HG03095 (cell line): ENCODE data around the gene MYBPHL.

Experiments
- ATAC-seq: cut with Tn5 transposase; IDR thresholded peaks from one replicate; pipeline ENCODE4 v1.9.1; 2021; ENCODE audit warnings: moderate library complexity; ENCODE audit not compliant: unreplicated experiment

The MYBPHL gene

GRCh38 chr1:109281680-109282496 is 24.9 kb downstream of the MYBPHL start:
- ATAC-seq = no peak

- ATAC-seq = no peak
Measured at GRCh38 chr1:109280862-109281261, 25.9 kb downstream of the MYBPHL start.

- ATAC-seq = no peak
Measured at GRCh38 chr1:109279615-109280278, 27.1 kb downstream of the MYBPHL start.

- ATAC-seq = peak; percentile 81
Measured at GRCh38 chr1:109277434-109278204, 29.2 kb downstream of the MYBPHL start.

- ATAC-seq = no peak
Measured at GRCh38 chr1:109275706-109276345, 31.0 kb downstream of the MYBPHL start.

- no peak for ATAC-seq
Measured at GRCh38 chr1:109274533-109275476, 32.0 kb downstream of the MYBPHL start.

GRCh38 chr1:109273570-109274288 is 33.1 kb downstream of the MYBPHL start:
- ATAC-seq = no peak

- ATAC-seq = no peak
Measured at GRCh38 chr1:109272831-109273547, 33.8 kb downstream of the MYBPHL start.

GRCh38 chr1:109272021-109272799 is 34.6 kb downstream of the MYBPHL start:
- ATAC-seq = no peak

- ATAC-seq = no peak
Measured at GRCh38 chr1:109271458-109271857, 35.4 kb downstream of the MYBPHL start.

- no peak for ATAC-seq
Measured at GRCh38 chr1:109270623-109271317, 36.0 kb downstream of the MYBPHL start.

- ATAC-seq = no peak
Measured at GRCh38 chr1:109269981-109270622, 36.7 kb downstream of the MYBPHL start.

- ATAC-seq = no peak
Measured at GRCh38 chr1:109269212-109269980, 37.4 kb downstream of the MYBPHL start.

- no peak for ATAC-seq
Measured at GRCh38 chr1:109268431-109269211, 38.2 kb downstream of the MYBPHL start.

GRCh38 chr1:109267743-109268300 is 39.0 kb downstream of the MYBPHL start:
- no peak for ATAC-seq
